HG02610 (cell line): ENCODE results near the gene KY.

Experiments
- ATAC-seq: cut with Tn5 transposase; IDR thresholded peaks from one replicate; pipeline ENCODE4 v1.9.1; 2021; ENCODE audit warnings: mild to moderate bottlenecking, moderate library complexity; ENCODE audit not compliant: unreplicated experiment

Gene KY

GRCh38 chr3:134646086-134646485 is 4.7 kb downstream of the KY start:
- ATAC-seq: no peak

DNA sequence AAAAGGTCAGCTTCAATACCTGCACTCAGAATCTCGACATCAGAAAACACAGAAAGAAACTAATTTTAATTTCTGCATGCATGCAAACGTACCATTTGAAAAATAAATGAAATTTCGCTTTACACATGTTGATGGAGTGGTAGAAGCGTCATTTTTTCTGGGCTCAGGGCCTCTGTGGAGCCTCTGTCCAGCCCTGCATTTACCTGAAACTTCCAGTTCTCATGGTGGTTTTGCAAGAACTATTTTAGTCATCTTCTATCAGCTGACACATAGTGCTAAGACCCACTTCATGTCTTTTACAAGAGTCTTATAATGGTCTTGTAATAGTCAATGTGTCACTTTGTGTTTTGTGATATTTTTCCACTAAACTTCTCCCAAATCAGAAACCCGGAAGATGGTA is 5.3 kb downstream of the KY start:
- no peak for ATAC-seq

DNA sequence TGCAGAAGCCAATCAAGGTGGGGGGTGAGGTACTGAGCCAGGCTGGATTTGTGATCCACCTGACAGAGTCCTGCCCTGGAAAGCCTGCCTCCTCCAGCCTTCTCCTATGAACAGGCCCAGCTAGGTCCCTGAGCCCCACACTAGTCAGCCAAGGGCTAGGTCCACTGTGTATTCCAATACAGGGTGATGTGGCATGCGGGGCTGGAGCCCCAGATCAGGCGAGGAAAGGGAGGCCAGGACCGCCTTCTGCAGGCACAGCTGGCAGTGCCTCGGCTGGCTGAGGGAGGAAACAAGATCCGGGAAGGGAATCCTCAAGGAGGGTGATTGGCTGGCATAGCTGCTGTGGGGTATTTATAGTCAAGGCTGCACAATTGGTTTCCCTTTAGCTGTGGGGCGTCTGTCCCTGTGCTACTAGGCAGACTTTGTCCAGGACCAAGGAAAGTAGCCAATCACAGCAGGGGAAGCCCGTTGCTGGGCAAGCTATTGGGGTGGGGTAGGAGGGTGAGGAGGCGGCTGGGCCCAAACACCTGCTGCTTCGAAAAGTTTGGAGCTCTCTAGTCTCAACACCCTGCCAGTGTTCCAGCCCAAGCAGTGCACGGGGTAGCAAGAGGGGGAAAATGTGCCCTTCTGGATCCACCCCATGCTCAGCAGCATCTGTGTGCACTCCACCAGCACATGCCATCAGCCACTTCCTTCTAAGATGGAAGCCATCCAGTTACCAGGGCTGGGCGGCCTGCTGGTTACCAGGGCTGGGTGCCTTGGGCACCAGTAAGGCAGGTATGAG is 5.9 kb downstream of the KY start:
- ATAC-seq: no peak

- no peak for ATAC-seq
Measured at GRCh38 chr3:134643150-134643675, 7.6 kb downstream of the KY start.

GRCh38 chr3:134642445-134643149 is 8.2 kb downstream of the KY start:
- ATAC-seq: no peak

GRCh38 chr3:134641671-134642300 is 9.0 kb downstream of the KY start:
- ATAC-seq: no peak

GRCh38 chr3:134640872-134641470 is 9.9 kb downstream of the KY start:
- ATAC-seq: no peak

DNA sequence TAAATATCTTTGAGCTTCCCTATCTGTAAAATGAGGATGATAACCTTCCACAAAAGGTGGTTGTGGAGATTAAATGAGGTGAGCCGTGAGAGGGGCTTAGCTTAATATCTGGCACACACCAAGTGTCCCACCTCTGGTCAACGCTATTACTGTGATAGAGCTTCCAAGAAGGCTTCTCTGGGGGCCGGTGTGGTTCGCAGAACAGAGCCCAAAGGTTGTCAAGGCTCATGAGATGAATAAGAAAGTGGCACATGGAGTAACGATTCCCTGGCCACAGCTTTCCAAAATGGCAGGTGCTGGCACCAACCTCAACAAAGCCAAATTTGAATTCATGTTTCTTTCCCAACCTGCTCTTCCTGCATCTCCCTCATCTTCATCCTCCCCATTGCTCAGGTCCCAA is 10.4 kb downstream of the KY start:
- ATAC-seq: no peak

DNA sequence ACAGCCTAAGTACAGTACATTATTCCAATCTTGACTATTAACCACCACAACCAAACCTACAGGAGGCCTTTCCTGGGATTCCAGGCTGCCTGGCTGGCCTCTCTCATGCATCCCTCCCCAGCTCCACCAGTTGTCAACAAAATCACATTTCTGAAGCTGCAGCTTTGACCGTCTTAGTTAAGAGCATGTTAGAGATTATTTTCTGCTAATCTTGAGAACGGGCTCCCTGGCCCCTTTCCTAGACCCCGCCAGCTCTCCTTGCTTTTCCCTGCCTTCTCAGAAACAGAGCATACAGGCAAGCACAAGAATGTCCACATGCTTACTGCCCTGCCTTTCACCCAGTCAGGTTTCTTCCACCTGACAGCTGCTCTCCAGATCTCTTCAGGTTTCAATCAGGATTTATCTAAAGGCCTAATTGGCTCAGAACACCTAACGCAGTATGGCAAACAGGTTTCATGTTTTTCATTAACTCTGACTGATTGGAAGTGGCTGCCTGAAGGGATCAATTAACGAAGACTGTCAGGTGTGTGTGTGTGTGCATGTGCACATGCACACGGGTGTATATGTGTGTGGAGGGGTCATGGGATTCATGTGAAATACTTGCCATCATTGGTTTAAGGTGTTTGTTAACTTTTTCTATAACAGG is 12.3 kb downstream of the KY start:
- no peak for ATAC-seq

DNA sequence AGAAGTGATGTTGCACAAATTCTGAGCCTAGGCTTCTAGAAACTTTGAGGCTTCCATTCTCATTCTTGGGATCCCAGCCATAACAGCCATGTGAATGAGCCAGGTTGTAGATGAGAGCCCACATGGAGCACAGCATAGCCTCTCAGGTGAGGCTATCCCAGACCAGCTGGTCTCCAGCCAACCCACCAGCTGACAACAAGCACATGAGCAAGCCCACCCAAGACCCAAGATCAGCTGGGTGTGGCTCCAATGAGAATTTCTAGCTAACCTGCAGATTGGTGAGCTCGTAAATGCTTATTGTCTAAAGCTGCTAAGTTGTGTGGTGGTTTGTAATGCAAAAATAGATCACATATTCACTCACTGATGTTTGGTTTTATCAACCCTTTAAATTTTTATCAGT is 14.4 kb downstream of the KY start:
- no peak for ATAC-seq

GRCh38 chr3:134630506-134630905 is 20.3 kb downstream of the KY start:
- no peak for ATAC-seq

DNA sequence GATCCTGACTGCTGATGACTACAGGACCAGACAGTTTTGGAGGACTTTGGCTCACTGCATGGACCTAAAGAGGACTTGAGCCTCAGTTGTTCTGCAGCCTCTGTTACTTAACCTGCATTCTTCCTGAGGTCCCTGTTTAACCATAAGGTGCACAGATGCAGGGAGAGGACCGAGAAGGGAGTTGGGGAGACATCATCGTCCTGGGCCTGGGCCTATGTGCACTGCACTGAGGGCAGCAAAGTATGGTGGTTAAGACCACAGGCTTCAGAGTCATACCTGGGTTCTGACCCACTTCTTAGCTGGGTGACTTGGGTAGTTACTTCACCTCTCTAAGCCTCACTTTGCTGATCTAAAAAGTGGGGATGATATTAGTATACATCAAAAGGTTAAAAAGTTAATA is 21.9 kb downstream of the KY start:
- ATAC-seq: no peak

- no peak for ATAC-seq
Measured at GRCh38 chr3:134627831-134628230, 23.0 kb downstream of the KY start.

GRCh38 chr3:134625885-134626741 is 24.7 kb downstream of the KY start:
- ATAC-seq: no peak

DNA sequence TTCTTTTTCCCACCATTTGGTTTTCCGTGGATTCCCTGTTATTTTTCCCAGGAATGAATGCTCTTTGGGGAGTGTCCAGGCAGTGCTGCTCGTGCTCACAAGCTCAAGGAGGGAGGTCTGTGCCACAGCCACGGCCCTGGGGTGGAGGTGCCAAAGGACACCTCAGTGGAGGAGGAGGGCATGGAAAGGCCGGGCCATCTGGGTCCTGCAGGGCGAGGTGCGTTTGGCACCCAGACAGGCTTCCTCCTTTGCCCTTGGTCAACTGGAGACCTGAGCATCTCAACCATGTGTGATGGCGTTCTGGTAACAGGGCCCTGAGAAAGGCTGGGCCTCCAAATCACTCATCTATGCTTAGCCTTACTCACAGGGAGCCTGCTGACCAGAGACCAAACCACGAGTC is 25.4 kb downstream of the KY start:
- no peak for ATAC-seq

GRCh38 chr3:134624537-134625287 is 26.1 kb downstream of the KY start:
- no peak for ATAC-seq

GRCh38 chr3:134623615-134624245 is 27.1 kb downstream of the KY start:
- no peak for ATAC-seq

- no peak for ATAC-seq
Measured at GRCh38 chr3:134622806-134623365, 27.9 kb downstream of the KY start.
